Tibial nerve (tissue), 4 donors: ENCODE results near the gene ANO7.

Experiments
- EP300 ChIP-seq, 2 donors: sonication (generic); formaldehyde crosslinking; IDR thresholded peaks; one replicate each; pipeline ENCODE4 v1.6.1; 2017; ENCODE audit warnings: antibody characterized with exemption in 2 of 2, mild to moderate bottlenecking in 1 of 2
- POLR2A ChIP-seq, 2 donors: fragments of 450-650 bp; IDR thresholded peaks; one replicate each; pipeline ENCODE4 v1.6.1; 2017; ENCODE audit warnings: antibody characterized with exemption in 2 of 2, mild to moderate bottlenecking in 2 of 2, moderate library complexity in 2 of 2
- TF ChIP-seq, protein P1 (sequence below), 5 experiments: fragments of 200-600 bp in 3 of 5; fragments of 450-650 bp in 2 of 5; sonication (generic) in 3 of 5; IDR thresholded peaks; one replicate each; pipeline ENCODE4 v1.5.1; 2016 to 2019; ENCODE audit warnings: antibody characterized with exemption in 5 of 5, mild to moderate bottlenecking in 3 of 5, moderate library complexity in 2 of 5

DNA sequence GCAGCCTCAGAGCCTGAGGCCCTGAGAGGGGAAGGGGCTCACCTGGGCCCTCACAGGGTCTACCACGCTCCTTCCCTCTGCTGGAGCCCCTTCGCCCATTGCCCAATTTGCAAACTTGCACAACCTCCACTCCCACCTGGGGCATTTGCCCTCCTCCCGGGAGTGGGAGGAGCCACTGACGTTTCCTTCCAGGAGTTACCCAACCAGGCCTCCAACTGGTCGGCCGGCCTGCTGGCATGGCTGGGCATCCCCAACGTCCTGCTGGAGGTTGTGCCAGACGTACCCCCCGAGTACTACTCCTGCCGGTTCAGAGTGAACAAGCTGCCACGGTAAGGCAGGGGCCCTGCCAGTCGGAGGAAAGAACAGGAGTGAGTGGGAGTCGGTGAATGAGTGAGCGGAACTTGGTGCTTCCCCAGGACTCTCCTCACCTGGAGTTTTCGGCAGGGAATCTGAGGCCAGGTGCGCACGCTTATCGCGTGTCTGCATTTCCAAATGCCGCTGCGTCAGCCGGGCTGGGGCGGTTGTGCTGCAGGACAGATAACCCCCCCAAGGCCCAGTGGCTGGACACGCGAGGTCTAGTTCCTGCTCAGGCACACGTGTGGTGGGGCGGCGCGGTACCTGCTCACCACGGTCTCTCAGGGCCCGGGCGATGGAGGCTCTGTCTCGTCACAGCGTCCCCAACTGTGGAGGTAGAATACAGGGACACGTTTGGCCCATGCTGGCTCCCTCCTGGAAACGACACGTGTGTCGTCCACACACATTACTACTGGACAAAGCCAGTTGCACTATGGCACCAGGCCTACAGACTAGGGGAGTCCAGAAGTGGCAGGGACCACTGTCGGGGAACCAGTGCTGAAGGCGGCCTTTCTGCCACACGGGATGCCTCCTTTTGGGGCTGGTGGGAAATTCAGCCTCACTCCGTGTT lies 11.7 kb downstream of the ANO7 start:
- TF ChIP-seq, protein P1, sequence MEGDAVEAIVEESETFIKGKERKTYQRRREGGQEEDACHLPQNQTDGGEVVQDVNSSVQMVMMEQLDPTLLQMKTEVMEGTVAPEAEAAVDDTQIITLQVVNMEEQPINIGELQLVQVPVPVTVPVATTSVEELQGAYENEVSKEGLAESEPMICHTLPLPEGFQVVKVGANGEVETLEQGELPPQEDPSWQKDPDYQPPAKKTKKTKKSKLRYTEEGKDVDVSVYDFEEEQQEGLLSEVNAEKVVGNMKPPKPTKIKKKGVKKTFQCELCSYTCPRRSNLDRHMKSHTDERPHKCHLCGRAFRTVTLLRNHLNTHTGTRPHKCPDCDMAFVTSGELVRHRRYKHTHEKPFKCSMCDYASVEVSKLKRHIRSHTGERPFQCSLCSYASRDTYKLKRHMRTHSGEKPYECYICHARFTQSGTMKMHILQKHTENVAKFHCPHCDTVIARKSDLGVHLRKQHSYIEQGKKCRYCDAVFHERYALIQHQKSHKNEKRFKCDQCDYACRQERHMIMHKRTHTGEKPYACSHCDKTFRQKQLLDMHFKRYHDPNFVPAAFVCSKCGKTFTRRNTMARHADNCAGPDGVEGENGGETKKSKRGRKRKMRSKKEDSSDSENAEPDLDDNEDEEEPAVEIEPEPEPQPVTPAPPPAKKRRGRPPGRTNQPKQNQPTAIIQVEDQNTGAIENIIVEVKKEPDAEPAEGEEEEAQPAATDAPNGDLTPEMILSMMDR (IDR thresholded peaks at IDR 0.05) = no peak
- TF ChIP-seq POLR2A (IDR thresholded peaks at IDR 0.05) = no peak
- no peak for TF ChIP-seq EP300 (IDR thresholded peaks at IDR 0.05)
